Neural cell (in vitro differentiated cells): ENCODE results near the gene SERP1.

ENCODE experiments used
- CTCF ChIP-seq: fragments of 450-650 bp; IDR thresholded peaks from 2 replicates; pipeline ENCODE4 v1.5.1; 2014; ENCODE audit warnings: antibody characterized with exemption, mild to moderate bottlenecking, moderate library complexity; ENCODE audit not compliant: poor library complexity, severe bottlenecking
- POLR2AphosphoS5 ChIP-seq: IDR thresholded peaks from 2 replicates; pipeline ENCODE4 v1.6.1; 2012
- TAF1 ChIP-seq: IDR thresholded peaks from 2 replicates; pipeline ENCODE4 v1.6.1; 2012; ENCODE audit warnings: low read depth

- TF ChIP-seq POLR2AphosphoS5 (no peak), CTCF (no peak), TAF1 (no peak)
Measured at GRCh38 chr3:150540297-150540696, 6.0 kb downstream of the SERP1 start.
